Measurements from ENCODE around the gene GLIPR1L2. TPM values are rescaled to one million over a fixed set of nuclear protein-coding genes. Genes with fewer than 3 reads are reported as not detected.

GLIPR1L2 gene
- total RNA-seq, 6 experiments from 2014 or later: 0.33 to 0.83 (median 0.54) TPM

DNA sequence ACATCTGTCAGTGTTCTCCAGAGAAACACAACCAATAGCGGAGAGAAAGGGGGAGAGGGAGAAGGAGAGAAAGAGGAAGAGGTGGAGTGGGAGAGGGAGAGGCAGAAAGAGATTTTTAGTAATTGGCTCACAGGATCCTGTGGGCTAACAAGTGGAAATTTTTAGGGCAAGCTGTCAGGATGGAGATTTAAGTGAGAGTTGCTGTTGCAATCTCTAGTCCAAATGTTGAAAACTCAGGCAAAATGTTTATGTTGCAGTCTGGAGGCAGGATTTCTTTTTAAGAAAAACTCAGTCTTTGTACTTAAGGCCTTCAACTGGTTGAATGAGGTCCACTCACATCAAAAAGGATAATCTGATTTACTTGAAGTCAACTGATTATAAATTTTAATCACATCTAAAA, 12.5 kb upstream of the GLIPR1L2 start:
- H3K27ac Mint-ChIP-seq: no peak overlapping the region
- DNase-seq: no peak
- H3K4me3 Mint-ChIP-seq: no peak overlapping the region
- TF ChIP-seq, protein P1, sequence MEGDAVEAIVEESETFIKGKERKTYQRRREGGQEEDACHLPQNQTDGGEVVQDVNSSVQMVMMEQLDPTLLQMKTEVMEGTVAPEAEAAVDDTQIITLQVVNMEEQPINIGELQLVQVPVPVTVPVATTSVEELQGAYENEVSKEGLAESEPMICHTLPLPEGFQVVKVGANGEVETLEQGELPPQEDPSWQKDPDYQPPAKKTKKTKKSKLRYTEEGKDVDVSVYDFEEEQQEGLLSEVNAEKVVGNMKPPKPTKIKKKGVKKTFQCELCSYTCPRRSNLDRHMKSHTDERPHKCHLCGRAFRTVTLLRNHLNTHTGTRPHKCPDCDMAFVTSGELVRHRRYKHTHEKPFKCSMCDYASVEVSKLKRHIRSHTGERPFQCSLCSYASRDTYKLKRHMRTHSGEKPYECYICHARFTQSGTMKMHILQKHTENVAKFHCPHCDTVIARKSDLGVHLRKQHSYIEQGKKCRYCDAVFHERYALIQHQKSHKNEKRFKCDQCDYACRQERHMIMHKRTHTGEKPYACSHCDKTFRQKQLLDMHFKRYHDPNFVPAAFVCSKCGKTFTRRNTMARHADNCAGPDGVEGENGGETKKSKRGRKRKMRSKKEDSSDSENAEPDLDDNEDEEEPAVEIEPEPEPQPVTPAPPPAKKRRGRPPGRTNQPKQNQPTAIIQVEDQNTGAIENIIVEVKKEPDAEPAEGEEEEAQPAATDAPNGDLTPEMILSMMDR (IDR thresholded peaks at IDR 0.05): no peak
- H3K9me3 Mint-ChIP-seq: no peaks in the 10 kb centered on the region
- H3K36me3 Mint-ChIP-seq (ENCODE audit: low read depth): no peaks in the 10 kb centered on the region
- H3K4me1 Mint-ChIP-seq (ENCODE audit: low read depth): 0 out of 2 replicates have a peak, but pooled peaks cover 4% of the 10 kb centered on the region
- H3K27me3 Mint-ChIP-seq (ENCODE audit: insufficient read depth): peaks cover 3% of the 10 kb centered on the region

DNA sequence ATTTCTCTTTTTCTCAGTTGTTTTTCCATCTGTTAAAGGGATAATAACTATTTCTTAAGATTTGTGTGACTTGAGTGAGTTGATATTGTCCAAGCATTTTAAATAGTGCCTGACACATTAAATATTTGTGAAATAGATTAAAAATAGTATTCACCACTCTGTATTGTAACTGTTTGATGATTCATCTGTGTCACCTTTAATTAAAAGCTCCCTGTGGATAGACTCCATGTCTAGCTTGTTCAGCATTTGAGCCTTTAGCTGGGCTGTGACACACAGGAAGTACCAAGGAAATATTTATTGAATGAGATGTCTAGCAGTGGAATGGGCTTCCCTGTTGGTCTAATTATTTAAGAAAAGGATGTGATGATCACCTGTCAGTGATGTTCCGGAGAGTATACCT, 1.8 kb upstream of the GLIPR1L2 start:
- peak; percentile 64 for DNase-seq

GRCh38 chr12:75389706-75390105, 1.2 kb upstream of the GLIPR1L2 start:
- peaks cover 42% of the 10 kb centered on the region for H3K4me1 Mint-ChIP-seq (ENCODE audit: low read depth)
- H3K27ac Mint-ChIP-seq: peak overlapping the region; percentile 96
- H3K27me3 Mint-ChIP-seq (ENCODE audit: insufficient read depth): no peaks in the 10 kb centered on the region; the same call in 1 of the 2 replicates
- TF ChIP-seq, protein P1 (IDR thresholded peaks at IDR 0.05): no peak
- H3K4me3 Mint-ChIP-seq: peak overlapping the region; percentile 91
- H3K9me3 Mint-ChIP-seq: no peaks in the 10 kb centered on the region
- no peak for DNase-seq
- H3K36me3 Mint-ChIP-seq (ENCODE audit: low read depth): no peaks in the 10 kb centered on the region

More for the DNA sequence above, 1.8 kb upstream of the GLIPR1L2 start:
- no peaks in the 10 kb centered on the region for H3K36me3 Mint-ChIP-seq (ENCODE audit: low read depth)
- TF ChIP-seq, protein P1 (IDR thresholded peaks at IDR 0.05): no peak
- peak overlapping the region; percentile 96 for H3K27ac Mint-ChIP-seq
- H3K4me3 Mint-ChIP-seq: peak overlapping the region; percentile 91
- no peaks in the 10 kb centered on the region; the same call in 1 of the 2 replicates for H3K27me3 Mint-ChIP-seq (ENCODE audit: insufficient read depth)
- H3K4me1 Mint-ChIP-seq (ENCODE audit: low read depth): peaks cover 42% of the 10 kb centered on the region
- H3K9me3 Mint-ChIP-seq: no peaks in the 10 kb centered on the region

DNA sequence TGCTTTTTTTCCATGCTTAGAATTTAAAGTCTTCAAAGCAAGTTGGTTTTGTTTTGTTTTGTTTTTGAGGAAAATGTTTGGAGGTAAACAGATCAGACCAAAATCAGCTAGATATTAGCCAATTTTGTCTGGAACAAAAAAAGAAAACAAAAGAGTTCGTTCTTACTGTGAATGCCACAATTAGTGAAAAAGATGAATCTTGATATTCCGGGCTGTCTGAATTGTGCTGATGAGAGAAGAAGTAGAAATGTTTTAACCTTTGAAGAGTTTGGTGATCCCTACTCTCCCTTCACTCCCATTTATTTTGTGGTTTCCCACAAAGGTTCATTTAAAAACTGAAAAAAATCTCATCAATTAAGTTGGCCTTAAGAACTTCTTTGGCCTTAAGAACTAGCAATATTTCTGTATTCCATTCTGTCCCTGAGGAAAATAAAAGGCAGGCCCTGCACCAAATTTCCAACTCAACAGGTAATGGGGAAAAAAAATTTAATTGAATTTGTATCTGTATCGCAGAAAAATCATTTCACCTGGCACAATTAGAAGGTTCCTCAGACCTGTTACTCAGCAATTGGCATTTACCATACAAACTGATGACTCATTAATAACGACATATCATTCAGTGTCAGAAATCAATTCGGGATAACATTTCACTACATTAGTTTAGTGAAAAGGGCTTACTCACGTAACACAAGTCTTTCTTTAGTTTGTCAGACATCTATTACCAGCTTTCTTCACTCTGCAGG, 562 bp upstream of the GLIPR1L2 start:
- no peak for DNase-seq
- peak overlapping the region; percentile 91 for H3K4me3 Mint-ChIP-seq
- H3K27me3 Mint-ChIP-seq (ENCODE audit: insufficient read depth): no peaks in the 10 kb centered on the region; the same call in 1 of the 2 replicates
- H3K36me3 Mint-ChIP-seq (ENCODE audit: low read depth): no peaks in the 10 kb centered on the region
- H3K4me1 Mint-ChIP-seq (ENCODE audit: low read depth): peaks cover 42% of the 10 kb centered on the region
- TF ChIP-seq, protein P1 (IDR thresholded peaks at IDR 0.05): no peak
- no peaks in the 10 kb centered on the region for H3K9me3 Mint-ChIP-seq
- peak overlapping the region; percentile 96 for H3K27ac Mint-ChIP-seq

DNA sequence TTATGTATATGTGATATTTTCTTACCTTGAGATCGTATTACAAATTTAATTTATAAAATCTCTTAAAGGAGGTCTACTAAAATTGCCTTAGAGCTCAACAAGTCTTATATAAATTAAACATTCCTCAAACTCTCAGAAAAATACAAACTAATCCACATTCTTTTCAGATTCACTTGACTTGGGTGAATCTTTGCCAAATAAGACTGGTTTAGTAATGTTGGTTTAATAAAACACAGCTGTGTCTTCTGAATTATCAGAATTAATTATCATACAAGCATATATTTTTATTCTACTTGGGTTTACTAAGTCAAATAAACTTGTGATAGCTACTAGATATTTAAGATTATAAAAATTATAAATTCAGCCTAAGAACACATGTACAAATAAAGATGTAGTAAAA, 13.3 kb downstream of the GLIPR1L2 start:
- peaks cover 4% of the 10 kb centered on the region; the same call in 1 of the 2 replicates for H3K9me3 Mint-ChIP-seq
- no peaks in the 10 kb centered on the region for H3K36me3 Mint-ChIP-seq (ENCODE audit: low read depth)
- no peaks in the 10 kb centered on the region; the same call in 1 of the 2 replicates for H3K4me1 Mint-ChIP-seq (ENCODE audit: low read depth)
- H3K4me3 Mint-ChIP-seq: no peak overlapping the region
- H3K27me3 Mint-ChIP-seq (ENCODE audit: insufficient read depth): peaks cover 5% of the 10 kb centered on the region
- no peak for DNase-seq
- H3K27ac Mint-ChIP-seq: no peak overlapping the region
- TF ChIP-seq, protein P1 (IDR thresholded peaks at IDR 0.05): no peak
